Stomach (tissue), 4 donors: ENCODE data around the gene GSTA3.
"Not testable (repeated sequence)": the region's sequence is repeated elsewhere in the genome, so short reads cannot be mapped to it uniquely, and the experiment has no call there.

Experiments
- CTCF ChIP-seq, 7 experiments: fragments of 450-650 bp in 4 of 7; fragments of 200-600 bp in 3 of 7; sonication (generic) in 3 of 7; IDR thresholded peaks; one replicate each; pipeline ENCODE4 v1.5.1; 2016 to 2019; ENCODE audit warnings: antibody characterized with exemption in 7 of 7, control low read depth in 2 of 7, mild to moderate bottlenecking in 1 of 7
- POLR2A ChIP-seq, 4 donors: fragments of 450-650 bp; IDR thresholded peaks; one replicate each; pipeline ENCODE4 v1.6.1; 2016; ENCODE audit warnings: antibody characterized with exemption in 4 of 4, control low read depth in 2 of 4, mild to moderate bottlenecking in 1 of 4, moderate library complexity in 1 of 4

DNA sequence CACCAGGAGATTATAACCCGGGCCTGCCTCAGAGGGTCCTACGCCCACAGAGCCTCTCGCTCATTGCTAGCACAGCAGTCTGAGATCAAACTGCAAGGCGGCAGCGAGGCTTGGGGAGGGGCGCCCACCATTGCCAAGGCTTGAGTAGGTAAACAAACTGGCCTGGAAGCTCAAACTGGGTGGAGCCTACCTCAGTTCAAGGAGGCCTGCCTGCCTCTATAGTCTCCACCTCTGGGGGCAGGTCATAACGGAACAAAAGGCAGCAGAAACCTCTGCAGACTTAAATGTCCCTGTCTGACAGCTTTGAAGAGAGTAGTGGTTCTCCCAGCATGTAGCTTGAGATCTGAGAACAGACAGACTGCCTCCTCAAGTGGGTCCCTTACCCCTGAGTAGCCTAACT lies 48.3 kb downstream of the GSTA3 start:
- not testable (repeated sequence) for TF ChIP-seq POLR2A, CTCF (IDR thresholded peaks at IDR 0.05)
